ENCODE measurements around the gene SPATA46.

- TF ChIP-seq CTCF (IDR thresholded peaks at IDR 0.05; ENCODE audit: insufficient read depth, low read length, poor library complexity, severe bottlenecking): no peak
- TF ChIP-seq EZH2phosphoT487 (conservative IDR thresholded peaks at IDR 0.05; ENCODE audit: low read length): no peak
Measured at GRCh38 chr1:162398999-162399580, 22.4 kb upstream of the SPATA46 start.

Measured in SU-DHL-6 (cell line).